Thyroid gland (tissue), 4 donors: ENCODE data around the gene BDNF. TPM values are rescaled to one million over a fixed set of nuclear protein-coding genes. Genes with fewer than 3 reads are reported as not detected.

ENCODE experiments used
- DNase-seq, 2 donors: peaks; one replicate each; pipeline ENCODE4 v3.0.0-alpha.2; 2019
- H3K27ac ChIP-seq, 3 donors: fragments of 200-600 bp; sonication (generic); 1 replicate in 2 of 3; 2 replicates in 1 of 3; pipeline ENCODE4 v1.5.1; 2016 to 2019; ENCODE audit warnings: mild to moderate bottlenecking in 1 of 3, moderate library complexity in 1 of 3
- H3K27me3 ChIP-seq: fragments of 200-600 bp; sonication (generic); one replicate; pipeline ENCODE4 v1.5.1; 2019
- H3K36me3 ChIP-seq, 2 donors: fragments of 200-600 bp; sonication (generic); one replicate each; pipeline ENCODE4 v1.5.1; 2016 to 2019
- H3K4me1 ChIP-seq, 2 donors: fragments of 200-600 bp; sonication (generic); one replicate each; pipeline ENCODE4 v1.5.1; 2017 to 2019
- H3K4me3 ChIP-seq, 3 donors: fragments of 200-600 bp; sonication (generic); replicated peaks in 1 of 3; 1 replicate in 2 of 3; 2 replicates in 1 of 3; pipeline ENCODE4 v1.5.1; 2016; ENCODE audit warnings: mild to moderate bottlenecking in 1 of 3
- H3K9me3 ChIP-seq: fragments of 200-600 bp; sonication (generic); one replicate; pipeline ENCODE4 v1.5.1; 2017
- POLR2A ChIP-seq, 2 donors: fragments of 450-650 bp; IDR thresholded peaks; one replicate each; pipeline ENCODE4 v1.6.1; 2017; ENCODE audit warnings: antibody characterized with exemption in 2 of 2, mild to moderate bottlenecking in 2 of 2, moderate library complexity in 1 of 2
- WGBS, 2 donors: methylation state at CpG; one replicate each; pipeline ENCODE4 v1.1.5; 2017; 5-methylcytosine and 5-hydroxymethylcytosine counted together
- intact Hi-C: fragments of 100-400 bp; cut with DNase I; formaldehyde crosslinking; loops from one replicate; pipeline ENCODE4 v1.15.1; 2023
- total RNA-seq, 4 donors: library from RNA; depleted of rRNA; stranded (reverse); fragments of >200 nt; gene quantifications; one replicate each; pipeline ENCODE4 v1.2.3, GENCODE V29; 2016
- TF ChIP-seq, protein P1 (sequence below), 6 experiments: fragments of 200-600 bp in 3 of 6; fragments of 450-650 bp in 3 of 6; sonication (generic) in 3 of 6; IDR thresholded peaks; one replicate each; pipeline ENCODE4 v1.5.1; 2016 to 2019; ENCODE audit warnings: antibody characterized with exemption in 6 of 6, mild to moderate bottlenecking in 2 of 6, inconsistent platforms in 1 of 6, moderate library complexity in 1 of 6

BDNF gene
- total RNA-seq, 4 donors from 2014 or later: 0.54 to 4.7 (median 1.1) TPM

DNA sequence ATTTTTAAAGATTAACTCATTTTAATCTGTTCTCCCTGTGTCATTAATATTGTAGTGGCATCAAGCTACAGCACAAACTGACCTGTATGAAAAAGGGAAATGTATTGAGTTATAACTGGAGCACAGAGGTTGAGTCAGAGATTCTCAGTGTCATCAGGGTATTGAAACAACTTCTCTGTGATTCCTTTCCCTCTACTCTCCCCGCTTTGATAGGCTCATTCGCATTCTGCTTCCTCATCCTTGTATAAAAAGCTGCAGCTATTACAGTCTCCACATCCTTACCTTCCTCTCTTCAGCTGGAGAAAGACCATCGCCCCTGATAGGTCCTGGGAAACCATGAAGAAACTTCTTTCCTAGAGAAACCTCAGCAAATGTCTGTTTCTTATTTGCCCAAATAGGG lies 90.0 kb downstream of the BDNF start:
- no peak for TF ChIP-seq POLR2A (IDR thresholded peaks at IDR 0.05)
- TF ChIP-seq, protein P1, sequence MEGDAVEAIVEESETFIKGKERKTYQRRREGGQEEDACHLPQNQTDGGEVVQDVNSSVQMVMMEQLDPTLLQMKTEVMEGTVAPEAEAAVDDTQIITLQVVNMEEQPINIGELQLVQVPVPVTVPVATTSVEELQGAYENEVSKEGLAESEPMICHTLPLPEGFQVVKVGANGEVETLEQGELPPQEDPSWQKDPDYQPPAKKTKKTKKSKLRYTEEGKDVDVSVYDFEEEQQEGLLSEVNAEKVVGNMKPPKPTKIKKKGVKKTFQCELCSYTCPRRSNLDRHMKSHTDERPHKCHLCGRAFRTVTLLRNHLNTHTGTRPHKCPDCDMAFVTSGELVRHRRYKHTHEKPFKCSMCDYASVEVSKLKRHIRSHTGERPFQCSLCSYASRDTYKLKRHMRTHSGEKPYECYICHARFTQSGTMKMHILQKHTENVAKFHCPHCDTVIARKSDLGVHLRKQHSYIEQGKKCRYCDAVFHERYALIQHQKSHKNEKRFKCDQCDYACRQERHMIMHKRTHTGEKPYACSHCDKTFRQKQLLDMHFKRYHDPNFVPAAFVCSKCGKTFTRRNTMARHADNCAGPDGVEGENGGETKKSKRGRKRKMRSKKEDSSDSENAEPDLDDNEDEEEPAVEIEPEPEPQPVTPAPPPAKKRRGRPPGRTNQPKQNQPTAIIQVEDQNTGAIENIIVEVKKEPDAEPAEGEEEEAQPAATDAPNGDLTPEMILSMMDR (IDR thresholded peaks at IDR 0.05): no peak
- Histone ChIP-seq H3K4me3 (no peak overlapping the region), H3K9me3 (no peaks in the 10 kb centered on the region), H3K27ac (no peak overlapping the region), H3K36me3 (no peaks in the 10 kb centered on the region), H3K4me1 (no peaks in the 10 kb centered on the region), H3K27me3 (no peaks in the 10 kb centered on the region)
- intact Hi-C loops: no loop called here
- no peak for DNase-seq
- WGBS, 2 donors: 89 to 91% methylated on average over 3 of the region's 3 CpGs

DNA sequence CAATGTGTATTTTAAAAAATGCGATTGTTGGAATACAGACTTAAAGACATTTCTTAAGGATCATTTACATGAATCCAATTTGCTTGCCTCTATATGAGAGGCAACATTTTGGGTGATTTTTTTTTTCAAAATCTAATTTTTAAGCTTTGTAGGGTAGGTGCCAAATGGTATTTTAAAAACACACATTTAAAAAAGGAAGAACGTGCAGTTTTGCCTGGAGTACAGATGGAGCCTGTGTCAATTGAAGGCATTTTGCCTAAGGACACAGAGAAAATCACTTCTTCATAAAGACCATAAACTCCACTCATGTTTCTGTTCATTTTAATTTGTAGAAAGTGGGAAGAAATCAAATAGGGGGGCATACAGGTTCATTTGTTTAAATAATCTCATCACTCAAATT lies 91.3 kb downstream of the BDNF start:
- Histone ChIP-seq H3K4me1 (no peaks in the 10 kb centered on the region), H3K4me3 (no peak overlapping the region), H3K9me3 (no peaks in the 10 kb centered on the region), H3K27ac (no peak overlapping the region), H3K36me3 (no peaks in the 10 kb centered on the region), H3K27me3 (no peaks in the 10 kb centered on the region)
- 89 to 91% methylated on average over 2 of the region's 2 CpGs for WGBS, 2 donors
- intact Hi-C loops: no loop called here
- TF ChIP-seq, protein P1 (IDR thresholded peaks at IDR 0.05): no peak
- no peak for TF ChIP-seq POLR2A (IDR thresholded peaks at IDR 0.05)
- no peak for DNase-seq

GRCh38 chr11:27605422-27605821 lies 94.8 kb downstream of the BDNF start:
- intact Hi-C loops: no loop called here
- H3K4me3 ChIP-seq: no peak overlapping the region
- DNase-seq: no peak
- no peaks in the 10 kb centered on the region for H3K36me3 ChIP-seq
- no peaks in the 10 kb centered on the region for H3K9me3 ChIP-seq
- no peak overlapping the region for H3K27ac ChIP-seq
- TF ChIP-seq POLR2A (IDR thresholded peaks at IDR 0.05): no peak
- TF ChIP-seq, protein P1 (IDR thresholded peaks at IDR 0.05): no peak
- H3K4me1 ChIP-seq: no peaks in the 10 kb centered on the region
- H3K27me3 ChIP-seq: no peaks in the 10 kb centered on the region

Other genes starting within 250 kb of the BDNF start
- 10 to 100 TPM; 40.8 to 62.1 (median 50.2) TPM for gene LGR4, start 227.7 kb downstream of the BDNF start, total RNA-seq
- 10 to 100 TPM; 61.8 to 72.8 (median 66.3) TPM for gene LIN7C, start 193.7 kb downstream of the BDNF start, total RNA-seq